A549 (cell line): ENCODE results near the gene DLX1. TPM values are rescaled to one million over a fixed set of nuclear protein-coding genes. Genes with fewer than 3 reads are reported as not detected.

Experiments used
- ATAC-seq, 2 experiments: fragments of 200-7000 bp in 1 of 2; fragments of >200 bp in 1 of 2; cut with Nextera tagmentation in 1 of 2; cut with Tn5 transposase in 1 of 2; 3 replicates each; pipeline versions ENCODE4 v1.8.0 to v1.9.1; 2018 to 2020; ENCODE audit warnings: mild to moderate bottlenecking in 1 of 2, moderate library complexity in 1 of 2
- CTCF ChIA-PET: fragments of 300-600 bp; sonication (Branson Sonifier 250); formaldehyde crosslinking; extraction: SDS; loops from one replicate; lab custom pipeline; 2021; ENCODE audit warnings: antibody characterized with exemption, inconsistent platforms; lab: Yijun Ruan, JAX
- POLR2A ChIA-PET: fragments of 350-600 bp; formaldehyde crosslinking; extraction: SDS; loops from one replicate; lab custom pipeline; 2021; ENCODE audit warnings: antibody characterized with exemption, inconsistent platforms; lab: Yijun Ruan, JAX
- DNase-seq, 2 experiments: peaks; one replicate each; pipeline versions ENCODE4 v3.0.0 to v3.0.0-alpha.2; 2011 to 2016; ENCODE audit warnings: low read depth in 1 of 2, low spot score in 1 of 2
- FAIRE-seq: peaks from 2 replicates; lab custom pipeline; 2011; peaks lifted over from hg19 to GRCh38; lab: Jason Lieb, UNC
- H3K27ac ChIP-seq, 2 experiments: fragments of >200 bp; sonication (Bioruptor Twin); formaldehyde crosslinking; 3 replicates each; pipeline ENCODE4 v1.5.1; 2016 to 2017
- H3K4me1 ChIP-seq: fragments of >200 bp; sonication (Bioruptor Twin); formaldehyde crosslinking; 3 replicates; pipeline ENCODE4 v1.6.1; 2016
- H3K4me2 ChIP-seq: fragments of >200 bp; sonication (Bioruptor Twin); formaldehyde crosslinking; 3 replicates; pipeline ENCODE4 v1.6.1; 2016
- H3K4me3 ChIP-seq: fragments of >200 bp; sonication (Bioruptor Twin); formaldehyde crosslinking; 3 replicates; pipeline ENCODE4 v1.5.1; 2016
- H3K9me3 ChIP-seq: fragments of >200 bp; sonication (Bioruptor Twin); formaldehyde crosslinking; 3 replicates; pipeline ENCODE4 v1.6.1; 2016
- BCL3 ChIP-seq: fragments of >200 bp; sonication (Bioruptor Twin); formaldehyde crosslinking; IDR thresholded peaks from 3 replicates; pipeline ENCODE4 v1.6.1; 2016
- ESRRA ChIP-seq: fragments of 150-350 bp; IDR thresholded peaks from 2 replicates; pipeline ENCODE4 v1.6.1; 2014; ENCODE audit warnings: mild to moderate bottlenecking, low read length, borderline replicate concordance
- HES2 ChIP-seq: fragments of >200 bp; sonication (Bioruptor Twin); formaldehyde crosslinking; IDR thresholded peaks from 2 replicates; pipeline ENCODE4 v1.6.1; 2016
- HMGXB4 ChIP-seq: fragments of 250-450 bp; sonication (Bioruptor Pico); IDR thresholded peaks from 2 replicates; pipeline ENCODE4 v1.5.0; 2021; ENCODE audit warnings: mild to moderate bottlenecking, moderate library complexity, borderline replicate concordance
- HOXA7 ChIP-seq: fragments of 250-450 bp; sonication (Bioruptor Pico); IDR thresholded peaks from 2 replicates; pipeline ENCODE4 v1.5.0; 2020; ENCODE audit warnings: mild to moderate bottlenecking, moderate library complexity
- HOXB13 ChIP-seq: fragments of 250-450 bp; sonication (Bioruptor Pico); IDR thresholded peaks from 2 replicates; pipeline ENCODE4 v1.5.0; 2020; ENCODE audit warnings: low read depth, mild to moderate bottlenecking, moderate library complexity
- JUN ChIP-seq, 2 experiments: fragments of >200 bp; sonication (Bioruptor Twin); formaldehyde crosslinking; IDR thresholded peaks; 2 replicates in 1 of 2; 3 replicates in 1 of 2; pipeline ENCODE4 v1.6.1; 2016 to 2017
- KDM1A ChIP-seq: fragments of 200-600 bp; sonication (generic); IDR thresholded peaks from 2 replicates; pipeline ENCODE4 v1.6.1; 2016; ENCODE audit warnings: low read depth, mild to moderate bottlenecking
- MAX ChIP-seq: IDR thresholded peaks from 2 replicates; pipeline ENCODE4 v1.6.1; 2012
- NR3C1 ChIP-seq: fragments of >200 bp; sonication (Bioruptor Twin); formaldehyde crosslinking; IDR thresholded peaks from 3 replicates; pipeline ENCODE4 v1.6.1; 2017
- POLR2A ChIP-seq: IDR thresholded peaks from 2 replicates; pipeline ENCODE4 v1.6.1; 2012; ENCODE audit warnings: mild to moderate bottlenecking, low read length
- RCOR1 ChIP-seq: fragments of 150-350 bp; IDR thresholded peaks from 2 replicates; pipeline ENCODE4 v1.6.1; 2014; ENCODE audit warnings: antibody characterized with exemption, low read length, low read depth
- TP53 ChIP-seq: fragments of 250-450 bp; sonication (Bioruptor Pico); IDR thresholded peaks from 2 replicates; pipeline ENCODE4 v1.5.0; 2021; ENCODE audit warnings: mild to moderate bottlenecking, moderate library complexity
- whole genome bisulfite sequencing: methylation state at CpG from one replicate; pipeline ENCODE4 v1.1.6; 2017; ENCODE audit errors: missing lambda C conversion rate; 5-methylcytosine and 5-hydroxymethylcytosine counted together
- polyA plus RNA-seq, 4 experiments: library from polyadenylated mRNA; depleted of rRNA in 3 of 4; stranded (reverse); fragments of >200 nt; fragmentation: RNase III in 1 of 4; extraction: RNeasy Plus Mini Kit Qiagen cat#74134 plus additional on column Dnase treatment in 1 of 4; gene quantifications; 2 replicates in 3 of 4; 3 replicates in 1 of 4; pipeline ENCODE4 v1.2.3, GENCODE V29; 2011 to 2017

The DLX1 gene
- polyA plus RNA-seq, 2 of the 4 experiments (the other 2 are of a cell fraction): 1.1 to 2.5 TPM

GRCh38 chr2:172093416-172094293 is 8.3 kb downstream of the DLX1 start:
- Histone ChIP-seq H3K4me1 (peaks cover 21% of the 10 kb centered on the region), H3K9me3 (no peaks in the 10 kb centered on the region), H3K27ac (peak overlapping the region; percentile 88 to 98; a peak in 5 of 6 replicates), H3K4me3 (peak overlapping the region; percentile 71), H3K4me2 (peak overlapping the region; percentile 89)
- FAIRE-seq (no peak), DNase-seq (no peak), ATAC-seq (no peak)
- ChIA-PET POLR2A (interaction anchor here (2.3 kb wide), 1 partner anchor 13 kb away, joined by 9 read pairs; no protein-coding TSS in a partner anchor), CTCF (interaction anchor here (0.6 to 2.0 kb wide), 2 partner anchors 9 to 230 kb away, joined by 3 to 6 read pairs; partner anchors contain the start of gene DLX2)
- 86% methylated on average over 18 of the region's 18 CpGs for WGBS
- TF ChIP-seq ESRRA (no peak), HMGXB4 (CRISPR knock-in tag) (no peak), RCOR1 (no peak), KDM1A (no peak)

- no peaks in the 10 kb centered on the region for H3K9me3 ChIP-seq
- peak overlapping the region; percentile 89 for H3K4me2 ChIP-seq
- 16% methylated on average over 37 of the region's 66 CpGs for WGBS
- DNase-seq: peak; percentile 43 to 45
- peak; percentile 23 to 55 for ATAC-seq
- FAIRE-seq: no peak
- peak overlapping the region; percentile 71 for H3K4me3 ChIP-seq
- TF ChIP-seq HOXB13 (CRISPR knock-in tag) (no peak), TP53 (CRISPR knock-in tag) (no peak), JUN (IDR thresholded peaks at IDR 0.05) (peak in 1 of 2 experiments; percentile 45; a peak in 1 of 5 replicates), MAX (peak; percentile 50; the same call in 1 of the 2 replicates), HES2 (no peak), RCOR1 (no peak), BCL3 (peak; percentile 72; the same call in 2 of the 3 replicates), POLR2A (peak; percentile 64; the same call in 1 of the 2 replicates), HOXA7 (CRISPR knock-in tag) (no peak)
- ChIA-PET POLR2A (interaction anchor here (0.7 to 2.7 kb wide), 3 partner anchors 9 to 537 kb away, joined by 5 to 23 read pairs (median 9); partner anchors contain the start of gene DLX1), CTCF (interaction anchor here (0.7 to 1.7 kb wide), 4 partner anchors 7 to 368 kb away, joined by 3 to 8 read pairs (median 4); no protein-coding TSS in a partner anchor)
- H3K4me1 ChIP-seq: peaks cover 24% of the 10 kb centered on the region
- H3K27ac ChIP-seq: peak overlapping the region; percentile 88 to 98
Measured at GRCh38 chr2:172094294-172095145, 9.2 kb downstream of the DLX1 start.

GRCh38 chr2:172095146-172095904 is 10.0 kb downstream of the DLX1 start:
- Histone ChIP-seq H3K4me3 (peak overlapping the region; percentile 71), H3K4me2 (peak overlapping the region; percentile 89), H3K9me3 (no peaks in the 10 kb centered on the region), H3K4me1 (peaks cover 30% of the 10 kb centered on the region), H3K27ac (peak overlapping the region; percentile 88 to 98)
- peak; percentile 44 to 77 for ATAC-seq
- TF ChIP-seq NR3C1: no peak
- TF ChIP-seq JUN (IDR thresholded peaks at IDR 0.05): 0 out of 5 replicates have a peak, but pooled peaks of 1 of the 2 experiments have one; percentile 25
- TF ChIP-seq TP53 (CRISPR knock-in tag): no peak
- TF ChIP-seq POLR2A: peak; percentile 46
- TF ChIP-seq HOXB13 (CRISPR knock-in tag): no peak
- TF ChIP-seq MAX: peak; percentile 37
- no peak for FAIRE-seq
- ChIA-PET CTCF (interaction anchor here (0.7 to 1.7 kb wide), 5 partner anchors 8 to 371 kb away, joined by 3 to 8 read pairs (median 3); no protein-coding TSS in a partner anchor), POLR2A (interaction anchor here (0.7 to 2.7 kb wide), 3 partner anchors 10 to 538 kb away, joined by 5 to 23 read pairs (median 9); partner anchors contain the start of gene DLX1)
- DNase-seq: peak; percentile 62 to 74
- WGBS: 31% methylated on average over 19 of the region's 51 CpGs
